Fibroblast of pulmonary artery (primary cell): ENCODE data around the gene SLC6A7.
"Not testable (repeated sequence)": the region's sequence is repeated elsewhere in the genome, so short reads cannot be mapped to it uniquely, and the experiment has no call there.

ENCODE experiments used
- DNase-seq: peaks from one replicate; pipeline ENCODE4 v3.0.0-alpha.2; 2010; ENCODE audit warnings: low read depth
- H3K4me3 ChIP-seq: replicated peaks from 2 replicates; pipeline ENCODE4 v1.5.1; 2011; ENCODE audit warnings: low read depth, mild to moderate bottlenecking, control low read depth, low read length, moderate library complexity
- TF ChIP-seq, protein P1 (sequence below): IDR thresholded peaks from 2 replicates; pipeline ENCODE4 v1.5.1; 2011; ENCODE audit warnings: mild to moderate bottlenecking, control low read depth, low read length, inconsistent platforms; ENCODE audit errors: missing control alignments

Gene SLC6A7

DNA sequence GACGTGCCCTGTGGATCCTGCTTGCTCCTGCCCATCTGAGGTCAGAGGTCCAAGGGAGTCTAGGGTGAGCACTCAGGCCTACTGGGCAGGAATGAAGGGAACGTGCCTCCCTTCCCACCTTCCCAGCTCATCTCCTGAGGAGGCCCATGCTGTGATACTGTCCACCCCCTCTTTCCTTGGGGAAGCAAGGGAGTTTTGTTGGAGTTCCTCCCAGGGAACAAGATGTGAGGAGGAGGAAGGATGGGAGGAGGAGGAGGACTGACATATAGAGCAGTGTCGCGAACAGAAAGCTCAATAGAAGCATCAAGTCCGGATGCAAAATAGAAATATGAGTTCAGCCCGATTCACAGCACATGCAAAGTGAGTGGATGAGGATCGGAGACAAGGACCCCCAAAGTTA, 41.0 kb downstream of the SLC6A7 start:
- TF ChIP-seq, protein P1, sequence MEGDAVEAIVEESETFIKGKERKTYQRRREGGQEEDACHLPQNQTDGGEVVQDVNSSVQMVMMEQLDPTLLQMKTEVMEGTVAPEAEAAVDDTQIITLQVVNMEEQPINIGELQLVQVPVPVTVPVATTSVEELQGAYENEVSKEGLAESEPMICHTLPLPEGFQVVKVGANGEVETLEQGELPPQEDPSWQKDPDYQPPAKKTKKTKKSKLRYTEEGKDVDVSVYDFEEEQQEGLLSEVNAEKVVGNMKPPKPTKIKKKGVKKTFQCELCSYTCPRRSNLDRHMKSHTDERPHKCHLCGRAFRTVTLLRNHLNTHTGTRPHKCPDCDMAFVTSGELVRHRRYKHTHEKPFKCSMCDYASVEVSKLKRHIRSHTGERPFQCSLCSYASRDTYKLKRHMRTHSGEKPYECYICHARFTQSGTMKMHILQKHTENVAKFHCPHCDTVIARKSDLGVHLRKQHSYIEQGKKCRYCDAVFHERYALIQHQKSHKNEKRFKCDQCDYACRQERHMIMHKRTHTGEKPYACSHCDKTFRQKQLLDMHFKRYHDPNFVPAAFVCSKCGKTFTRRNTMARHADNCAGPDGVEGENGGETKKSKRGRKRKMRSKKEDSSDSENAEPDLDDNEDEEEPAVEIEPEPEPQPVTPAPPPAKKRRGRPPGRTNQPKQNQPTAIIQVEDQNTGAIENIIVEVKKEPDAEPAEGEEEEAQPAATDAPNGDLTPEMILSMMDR = no peak
- no peak for DNase-seq
- H3K4me3 ChIP-seq = no peak overlapping the region

DNA sequence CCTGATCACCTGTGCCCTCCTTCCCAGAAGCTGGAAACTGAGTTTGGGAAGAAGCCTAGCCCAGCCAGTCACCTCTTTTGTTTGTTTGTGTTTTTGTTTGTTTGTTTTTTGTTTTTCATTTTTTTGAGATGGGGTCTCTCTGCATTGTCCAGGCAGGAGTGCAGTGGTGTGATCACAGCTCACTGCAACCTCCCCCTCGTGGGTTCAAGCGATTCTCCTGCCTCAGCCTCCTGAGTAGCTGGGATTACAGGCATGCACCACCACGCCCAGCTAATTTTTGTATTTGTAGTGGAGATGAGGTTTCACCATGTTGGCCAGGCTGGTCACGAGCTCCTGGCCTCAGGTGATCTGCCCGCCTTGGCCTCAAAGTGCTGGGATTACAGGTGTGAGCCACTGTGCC, 43.8 kb downstream of the SLC6A7 start:
- H3K4me3 ChIP-seq, DNase-seq: not testable (repeated sequence)

DNA sequence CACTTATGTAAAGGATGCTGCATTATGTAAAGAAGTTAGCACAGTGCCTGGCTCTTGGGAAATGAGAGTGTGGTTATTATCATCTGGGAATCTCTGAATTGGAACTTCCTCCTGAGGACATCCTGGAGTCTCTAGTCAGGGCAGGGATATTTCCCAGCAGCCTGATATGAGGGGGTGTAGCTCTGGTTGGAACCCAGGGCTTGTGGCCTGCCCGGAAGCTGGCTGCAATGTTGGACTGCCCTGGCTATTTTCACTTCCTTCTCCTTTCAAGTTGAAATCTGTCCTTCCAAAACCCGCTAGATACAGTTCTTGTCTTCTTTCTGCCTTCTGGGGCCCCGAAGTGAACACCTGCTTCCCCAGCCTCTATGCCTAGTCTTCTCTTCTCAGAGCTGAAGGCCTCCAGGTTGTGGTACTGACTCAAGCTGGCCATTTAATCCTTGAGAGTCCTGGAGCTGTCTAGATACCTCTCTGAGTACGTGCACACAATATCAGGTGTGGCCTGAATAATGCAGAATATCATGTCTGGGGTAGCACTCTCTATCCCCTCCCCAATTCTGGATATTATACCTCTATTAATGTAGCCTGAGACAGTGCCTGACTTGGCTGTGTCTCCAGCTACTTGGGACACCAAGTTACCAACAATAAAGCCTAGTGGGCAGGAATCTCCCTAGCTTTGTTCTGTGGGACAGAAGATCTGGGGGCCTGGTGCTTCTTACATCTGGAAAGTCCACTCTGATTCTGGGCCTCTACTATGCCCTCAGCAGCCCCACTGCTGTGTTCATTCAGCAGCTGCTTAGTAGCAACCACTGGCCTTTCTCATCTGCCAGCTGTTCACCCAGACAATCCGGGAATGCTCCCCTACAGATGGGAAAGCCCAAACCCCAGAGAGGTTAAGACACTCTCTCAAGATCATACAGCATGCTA, 45.0 kb downstream of the SLC6A7 start:
- H3K4me3 ChIP-seq = no peak overlapping the region
- TF ChIP-seq, protein P1 = no peak
- DNase-seq = no peak

DNA sequence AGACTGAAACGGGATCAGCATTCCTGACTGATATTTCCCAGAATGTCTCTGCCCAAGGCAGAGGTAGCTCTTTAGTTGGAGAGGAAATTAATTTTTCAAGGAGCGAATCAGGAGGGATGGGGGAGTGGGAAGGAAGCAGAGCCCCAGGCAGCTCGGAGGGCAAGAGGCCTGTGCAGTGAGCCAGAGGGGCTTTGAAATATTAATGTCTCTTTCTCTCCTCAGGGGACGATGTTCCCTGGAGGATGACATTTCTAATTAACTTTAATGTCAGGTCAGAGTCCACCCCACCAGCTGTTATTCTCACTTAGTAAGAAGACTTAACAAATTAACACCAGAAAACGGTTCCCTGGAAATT, 45.6 kb downstream of the SLC6A7 start:
- H3K4me3 ChIP-seq = no peak overlapping the region
- TF ChIP-seq, protein P1 = no peak
- no peak for DNase-seq

DNA sequence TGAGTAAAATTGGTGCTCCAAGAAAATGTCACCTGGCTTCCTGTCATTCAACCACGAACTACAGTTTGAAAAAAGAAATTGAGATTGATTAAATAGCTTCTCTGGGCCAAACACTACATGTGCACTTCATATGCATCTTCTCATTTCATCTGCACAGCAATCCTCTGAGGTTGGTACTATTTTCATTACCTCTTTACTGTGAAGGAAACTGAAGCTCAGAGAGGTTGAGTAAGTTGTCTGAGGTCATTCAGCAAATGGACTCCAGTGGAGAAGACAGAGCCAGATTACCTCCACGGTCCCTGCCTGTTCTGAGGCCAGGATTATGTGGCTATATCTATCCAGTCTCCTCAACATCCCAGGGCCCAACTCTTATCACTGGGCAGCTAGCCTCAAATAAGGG, 46.5 kb downstream of the SLC6A7 start:
- H3K4me3 ChIP-seq = no peak overlapping the region
- TF ChIP-seq, protein P1 = no peak
- DNase-seq = no peak

DNA sequence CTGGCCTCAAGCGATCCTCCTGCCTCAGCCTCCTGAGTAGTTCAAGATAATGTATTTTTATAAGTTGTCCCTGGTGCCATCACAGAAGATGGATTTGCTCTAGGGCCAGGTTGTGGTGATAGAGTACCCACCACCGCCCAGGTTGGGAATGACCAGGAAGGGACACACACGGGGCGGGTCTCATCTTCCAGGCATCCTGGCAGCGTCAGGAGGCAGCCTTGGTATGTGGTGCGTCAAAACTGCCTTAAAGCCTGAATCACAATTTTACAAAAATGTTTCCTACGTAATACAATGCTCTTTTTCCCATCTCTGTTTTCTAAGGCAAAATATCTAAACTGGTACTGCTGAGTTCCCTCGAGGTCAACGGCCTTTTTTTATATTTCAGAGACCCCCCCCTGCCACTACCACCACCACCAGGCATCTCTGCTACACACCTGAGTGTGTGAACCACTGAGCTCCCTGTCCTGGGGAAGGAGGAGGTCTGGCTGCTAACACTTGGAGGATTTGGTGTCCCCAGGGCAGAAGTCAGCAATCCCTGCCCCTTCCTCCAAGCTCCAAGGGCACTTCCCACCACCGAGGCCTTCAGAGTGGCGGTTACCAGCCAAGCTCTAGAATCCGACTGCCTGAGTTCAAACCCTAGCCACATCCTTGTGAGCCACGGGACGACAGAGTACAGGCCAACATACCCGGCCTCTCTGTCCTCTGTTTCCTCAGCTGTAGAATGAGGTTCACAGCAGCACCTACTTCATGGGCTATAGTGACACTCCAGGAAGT, 47.3 kb downstream of the SLC6A7 start:
- no peak overlapping the region for H3K4me3 ChIP-seq
- TF ChIP-seq, protein P1 = no peak
- no peak for DNase-seq

DNA sequence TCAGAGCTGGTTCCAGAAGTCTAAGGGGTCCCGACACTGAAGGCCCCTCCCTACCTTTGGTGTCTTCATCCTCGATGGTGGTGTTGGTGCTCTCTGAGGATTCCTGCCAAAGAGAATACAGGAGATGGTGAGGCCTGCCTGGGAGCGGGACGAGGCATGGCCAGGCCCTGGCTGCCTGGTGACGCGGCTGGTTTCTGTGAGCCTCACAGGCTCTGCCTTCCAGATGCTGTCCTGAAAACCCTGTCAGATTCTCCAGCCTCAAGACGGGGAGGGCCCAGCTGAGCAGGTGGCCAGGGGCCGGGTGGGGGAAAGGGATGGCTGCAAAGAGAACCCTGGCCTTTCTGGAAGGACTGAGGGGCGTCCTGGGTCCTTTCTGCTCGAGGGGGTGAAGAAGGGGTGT, 48.8 kb downstream of the SLC6A7 start:
- no peak overlapping the region for H3K4me3 ChIP-seq
- no peak for DNase-seq
- TF ChIP-seq, protein P1 = no peak
